ENCODE measurements around the gene COBL.

Gene COBL

DNA sequence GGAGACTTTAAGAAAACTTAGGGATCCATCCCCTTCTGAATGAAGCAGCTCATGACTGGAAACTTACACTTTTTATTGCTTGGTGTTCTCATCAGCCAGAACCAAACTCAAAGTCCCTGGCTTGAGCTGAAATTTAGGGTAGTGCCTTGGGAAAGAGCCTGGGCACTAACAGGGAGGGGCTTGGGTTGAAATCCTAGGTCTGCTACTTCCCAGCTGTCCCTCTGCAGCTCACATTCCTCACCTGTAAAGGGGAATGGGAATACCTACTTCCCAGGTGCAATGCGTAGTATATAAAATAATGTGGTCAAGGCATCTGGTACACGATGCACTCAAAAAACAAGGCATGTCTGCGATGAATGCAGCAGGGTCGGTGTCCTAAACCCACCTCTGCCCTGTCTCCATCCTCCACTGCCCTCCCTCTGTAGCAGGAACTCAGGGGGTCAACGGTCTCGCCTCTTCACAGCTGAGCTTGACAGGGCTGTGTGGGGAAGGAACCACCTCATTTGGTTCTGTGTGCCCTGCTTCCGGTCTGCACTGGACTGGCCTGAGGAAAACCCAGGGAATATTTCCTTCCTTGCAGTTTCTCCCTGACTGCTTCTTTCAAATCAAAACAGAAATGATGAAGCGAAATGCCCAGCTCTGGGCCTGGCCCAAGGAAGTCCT lies 80.0 kb downstream of the COBL start:
- DNase-seq: no peak
- intact Hi-C loops (cut with DNase I; ENCODE audit: low total_unique reads): no loop called here
- TF ChIP-seq, protein P1, sequence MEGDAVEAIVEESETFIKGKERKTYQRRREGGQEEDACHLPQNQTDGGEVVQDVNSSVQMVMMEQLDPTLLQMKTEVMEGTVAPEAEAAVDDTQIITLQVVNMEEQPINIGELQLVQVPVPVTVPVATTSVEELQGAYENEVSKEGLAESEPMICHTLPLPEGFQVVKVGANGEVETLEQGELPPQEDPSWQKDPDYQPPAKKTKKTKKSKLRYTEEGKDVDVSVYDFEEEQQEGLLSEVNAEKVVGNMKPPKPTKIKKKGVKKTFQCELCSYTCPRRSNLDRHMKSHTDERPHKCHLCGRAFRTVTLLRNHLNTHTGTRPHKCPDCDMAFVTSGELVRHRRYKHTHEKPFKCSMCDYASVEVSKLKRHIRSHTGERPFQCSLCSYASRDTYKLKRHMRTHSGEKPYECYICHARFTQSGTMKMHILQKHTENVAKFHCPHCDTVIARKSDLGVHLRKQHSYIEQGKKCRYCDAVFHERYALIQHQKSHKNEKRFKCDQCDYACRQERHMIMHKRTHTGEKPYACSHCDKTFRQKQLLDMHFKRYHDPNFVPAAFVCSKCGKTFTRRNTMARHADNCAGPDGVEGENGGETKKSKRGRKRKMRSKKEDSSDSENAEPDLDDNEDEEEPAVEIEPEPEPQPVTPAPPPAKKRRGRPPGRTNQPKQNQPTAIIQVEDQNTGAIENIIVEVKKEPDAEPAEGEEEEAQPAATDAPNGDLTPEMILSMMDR (IDR thresholded peaks at IDR 0.05): no peak
- Histone ChIP-seq H3K27ac (no peak overlapping the region), H3K27me3 (no peaks in the 10 kb centered on the region), H3K9me3 (no peaks in the 10 kb centered on the region), H3K4me3 (no peak overlapping the region), H3K36me3 (no peaks in the 10 kb centered on the region), H3K4me1 (no peaks in the 10 kb centered on the region)

DNA sequence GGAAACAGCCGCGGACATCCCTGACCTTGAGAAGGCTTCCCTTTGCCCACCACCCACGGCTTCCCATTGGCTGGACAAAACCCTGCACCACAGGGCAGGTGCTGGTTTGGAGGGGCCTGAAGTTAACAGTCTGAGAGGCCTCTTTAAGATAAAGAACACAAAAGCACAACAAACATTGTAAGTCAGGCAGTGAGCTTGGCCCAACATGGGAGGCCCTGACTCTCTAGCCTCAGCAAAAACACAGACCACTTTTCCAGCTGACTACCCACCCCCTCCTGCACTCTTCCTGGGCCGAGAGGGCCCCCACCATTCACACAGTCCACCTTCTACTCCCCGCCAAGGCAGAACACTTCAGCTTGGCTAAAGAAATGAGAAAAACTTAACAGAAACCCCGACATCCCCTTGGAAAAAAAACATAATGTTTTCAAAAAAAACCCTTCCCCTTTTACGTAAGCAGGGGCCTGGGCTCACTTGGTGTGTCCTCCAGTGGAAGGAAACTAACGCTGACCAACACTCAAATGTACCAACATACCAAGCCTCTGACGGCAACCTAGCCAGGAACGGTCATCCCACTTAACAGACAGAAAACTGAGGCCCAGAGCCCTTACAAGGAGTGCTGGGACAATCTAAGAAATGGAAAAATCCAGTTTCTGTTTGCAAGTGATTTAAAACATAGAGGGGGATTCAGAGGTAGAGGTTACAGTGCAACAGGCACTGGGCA lies 80.9 kb downstream of the COBL start:
- intact Hi-C loops (cut with DNase I; ENCODE audit: low total_unique reads): no loop called here
- peaks cover 0 to 3% of the 10 kb centered on the region in 2 donors for H3K27me3 ChIP-seq
- H3K36me3 ChIP-seq: no peaks in the 10 kb centered on the region
- no peaks in the 10 kb centered on the region for H3K4me1 ChIP-seq
- no peak for DNase-seq
- TF ChIP-seq, protein P1 (IDR thresholded peaks at IDR 0.05): no peak
- no peak overlapping the region for H3K4me3 ChIP-seq
- H3K27ac ChIP-seq: no peak overlapping the region
- H3K9me3 ChIP-seq: no peaks in the 10 kb centered on the region

DNA sequence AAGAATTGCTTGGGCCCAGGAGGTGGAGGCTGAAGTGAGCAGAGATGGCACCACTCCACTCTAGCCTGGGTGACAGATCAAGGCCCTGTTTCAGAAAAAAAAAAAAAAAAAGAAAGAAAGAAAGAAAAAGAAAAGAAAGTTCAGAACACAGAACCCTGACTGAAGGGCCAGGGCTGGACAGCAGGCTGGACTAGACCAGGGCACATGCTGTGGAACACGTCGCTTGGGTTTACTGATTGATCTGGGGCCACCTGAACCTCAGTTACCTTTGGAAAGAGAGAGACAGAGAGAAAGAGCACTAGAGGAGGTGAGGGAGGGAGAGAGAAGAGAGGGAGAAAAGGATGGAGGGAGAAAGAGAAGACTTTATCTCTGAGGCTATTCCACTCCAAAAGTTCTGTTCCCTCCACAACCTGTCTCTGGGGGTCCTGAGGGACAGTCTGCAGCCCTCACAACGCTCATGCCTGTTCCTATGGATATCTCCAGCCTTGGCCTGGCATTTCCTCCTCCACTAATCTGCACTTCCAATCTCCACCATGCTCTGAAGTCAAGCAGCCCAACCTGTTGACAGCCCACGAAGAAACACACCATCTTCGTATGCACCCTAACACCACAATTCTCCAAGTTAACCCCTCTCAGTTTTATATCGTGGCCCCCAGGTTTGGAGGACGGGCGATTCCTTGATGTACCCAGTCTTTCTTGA lies 81.8 kb downstream of the COBL start:
- no peak overlapping the region for H3K4me3 ChIP-seq
- intact Hi-C loops (cut with DNase I; ENCODE audit: low total_unique reads): no loop called here
- no peak overlapping the region for H3K27ac ChIP-seq
- H3K9me3 ChIP-seq: no peaks in the 10 kb centered on the region
- no peak for DNase-seq
- peaks cover 0 to 3% of the 10 kb centered on the region in 2 donors for H3K27me3 ChIP-seq
- TF ChIP-seq, protein P1 (IDR thresholded peaks at IDR 0.05): no peak
- no peaks in the 10 kb centered on the region for H3K36me3 ChIP-seq
- no peaks in the 10 kb centered on the region for H3K4me1 ChIP-seq

DNA sequence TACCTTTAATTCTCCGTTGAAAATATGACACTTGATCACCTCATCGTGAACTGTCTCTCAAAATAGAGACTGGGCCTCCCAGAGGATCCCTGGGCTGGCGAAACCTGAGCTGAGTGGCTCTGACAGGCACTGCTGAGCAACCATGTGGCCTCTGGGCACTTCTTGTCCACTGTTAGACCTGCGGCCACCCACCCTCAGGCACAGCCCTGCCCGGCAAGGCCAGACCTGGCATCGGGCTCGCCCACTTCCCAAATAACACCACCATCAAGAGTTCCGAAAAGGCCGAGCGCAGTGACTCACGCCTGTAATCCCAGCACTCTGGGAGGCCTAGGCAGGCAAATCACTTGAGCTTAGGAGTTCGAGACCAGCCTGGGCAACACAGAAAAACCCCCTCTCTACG lies 82.5 kb downstream of the COBL start:
- Histone ChIP-seq H3K36me3 (no peaks in the 10 kb centered on the region), H3K27me3 (peaks cover 0 to 3% of the 10 kb centered on the region in 2 donors), H3K4me3 (no peak overlapping the region), H3K9me3 (no peaks in the 10 kb centered on the region), H3K27ac (no peak overlapping the region), H3K4me1 (no peaks in the 10 kb centered on the region)
- intact Hi-C loops (cut with DNase I; ENCODE audit: low total_unique reads): no loop called here
- no peak for DNase-seq
- TF ChIP-seq, protein P1 (IDR thresholded peaks at IDR 0.05): no peak

DNA sequence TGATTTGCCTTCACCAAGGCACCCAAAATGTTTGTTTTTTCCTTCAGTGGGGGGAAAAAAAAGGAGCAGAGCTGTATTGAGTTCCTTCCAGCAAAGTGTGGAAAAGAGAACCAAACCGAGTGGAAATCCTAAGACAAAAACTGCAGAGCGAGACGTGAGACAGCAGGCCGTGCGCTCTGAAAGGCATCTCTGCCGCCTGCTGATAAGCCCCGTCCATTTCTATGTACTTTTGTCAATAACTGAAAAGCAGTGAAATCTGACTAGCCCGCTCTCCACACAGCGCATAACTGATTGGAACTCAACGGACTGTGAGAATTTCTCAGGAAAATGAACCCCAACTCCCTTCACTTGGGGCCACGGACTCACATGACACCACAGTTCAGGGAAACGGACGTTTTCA lies 83.2 kb downstream of the COBL start:
- peaks cover 0 to 3% of the 10 kb centered on the region in 2 donors for H3K27me3 ChIP-seq
- no peak overlapping the region for H3K4me3 ChIP-seq
- H3K27ac ChIP-seq: no peak overlapping the region
- intact Hi-C loops (cut with DNase I; ENCODE audit: low total_unique reads): no loop called here
- TF ChIP-seq, protein P1 (IDR thresholded peaks at IDR 0.05): no peak
- DNase-seq: no peak
- no peaks in the 10 kb centered on the region for H3K36me3 ChIP-seq
- H3K4me1 ChIP-seq: no peaks in the 10 kb centered on the region
- H3K9me3 ChIP-seq: no peaks in the 10 kb centered on the region
